Effector memory CD8-positive, alpha-beta T cell (primary cell): ENCODE measurements around the gene WNK2.
A peak's percentile ranks its signal among the peaks of the same experiment; 100 is the strongest.

ENCODE experiments used
- ATAC-seq: fragments of 150-1000 bp; cut with Tn5 transposase; replicated peaks from 2 replicates; pipeline ENCODE4 v1.10.0; 2021; ENCODE audit warnings: mild to moderate bottlenecking, moderate library complexity
- DNase-seq, 3 experiments: peaks; one replicate each; pipeline ENCODE4 v3.0.0; 2021
- H3K27ac Mint-ChIP-seq, 2 donors: one replicate each; pipeline ENCODE4 v1.8.0; 2022; ENCODE audit warnings: mild to moderate bottlenecking in 2 of 2, mixed read lengths in 2 of 2, moderate library complexity in 2 of 2
- H3K27me3 Mint-ChIP-seq, 2 donors: one replicate each; pipeline ENCODE4 v1.8.0; 2022; ENCODE audit warnings: mixed read lengths in 2 of 2
- H3K36me3 Mint-ChIP-seq: one replicate; pipeline ENCODE4 v1.8.0; 2022; ENCODE audit warnings: mild to moderate bottlenecking, moderate library complexity, mixed read lengths; ENCODE audit not compliant: insufficient read depth
- H3K4me1 Mint-ChIP-seq, 2 donors: one replicate each; pipeline ENCODE4 v1.8.0; 2022; ENCODE audit warnings: low read depth in 2 of 2, mixed read lengths in 2 of 2
- H3K4me3 Mint-ChIP-seq, 2 donors: one replicate each; pipeline ENCODE4 v1.8.0; 2022; ENCODE audit warnings: mild to moderate bottlenecking in 2 of 2, mixed read lengths in 2 of 2, moderate library complexity in 2 of 2
- H3K9me3 Mint-ChIP-seq, 2 donors: one replicate each; pipeline ENCODE4 v1.8.0; 2022; ENCODE audit warnings: mixed read lengths in 2 of 2

Gene WNK2

GRCh38 chr9:93212409-93212808 lies 28.5 kb downstream of the WNK2 start:
- DNase-seq (no peak), ATAC-seq (no peak)
- no peaks in the 10 kb centered on the region for H3K36me3 Mint-ChIP-seq
- no peak overlapping the region for H3K27ac Mint-ChIP-seq
- H3K9me3 Mint-ChIP-seq = peaks cover 2 to 8% of the 10 kb centered on the region in 2 donors
- peaks cover 0 to 8% of the 10 kb centered on the region in 2 donors for H3K27me3 Mint-ChIP-seq
- H3K4me1 Mint-ChIP-seq = peaks cover 0 to 2% of the 10 kb centered on the region in 2 donors
- no peak overlapping the region for H3K4me3 Mint-ChIP-seq

- Mint-ChIP-seq H3K36me3 (no peaks in the 10 kb centered on the region), H3K27me3 (peaks cover 0 to 8% of the 10 kb centered on the region in 2 donors), H3K27ac (no peak overlapping the region), H3K4me3 (no peak overlapping the region), H3K9me3 (peaks cover 2 to 8% of the 10 kb centered on the region in 2 donors), H3K4me1 (no peaks in the 10 kb centered on the region)
- DNase-seq = no peak
- no peak for ATAC-seq
Measured at GRCh38 chr9:93216073-93216365, 32.1 kb downstream of the WNK2 start.

DNA sequence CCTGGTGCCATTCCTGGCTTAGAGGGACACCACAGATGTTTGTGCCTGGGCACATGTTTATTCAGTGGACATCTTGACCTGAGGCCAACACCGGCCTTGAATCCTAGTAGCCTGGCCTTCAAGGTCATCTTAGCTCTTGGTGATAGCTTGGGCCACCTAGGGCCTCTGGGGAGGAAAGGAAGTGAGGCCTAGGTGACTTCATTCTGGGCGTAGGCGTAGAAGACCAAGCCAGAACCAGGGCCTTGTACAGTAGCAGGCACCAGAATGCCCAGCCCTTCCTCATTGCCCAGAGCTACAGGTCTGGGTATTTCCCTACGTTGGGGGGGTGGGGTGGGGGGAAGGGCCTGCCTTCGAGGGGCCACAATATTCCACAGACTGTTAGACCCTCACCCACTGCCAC lies 33.8 kb downstream of the WNK2 start:
- peaks cover 4 to 12% of the 10 kb centered on the region in 2 donors for H3K27me3 Mint-ChIP-seq
- peaks cover 2 to 8% of the 10 kb centered on the region in 2 donors for H3K9me3 Mint-ChIP-seq
- no peaks in the 10 kb centered on the region for H3K4me1 Mint-ChIP-seq
- ATAC-seq (no peak), DNase-seq (no peak)
- H3K27ac Mint-ChIP-seq = no peak overlapping the region
- no peak overlapping the region for H3K4me3 Mint-ChIP-seq
- H3K36me3 Mint-ChIP-seq = no peaks in the 10 kb centered on the region

DNA sequence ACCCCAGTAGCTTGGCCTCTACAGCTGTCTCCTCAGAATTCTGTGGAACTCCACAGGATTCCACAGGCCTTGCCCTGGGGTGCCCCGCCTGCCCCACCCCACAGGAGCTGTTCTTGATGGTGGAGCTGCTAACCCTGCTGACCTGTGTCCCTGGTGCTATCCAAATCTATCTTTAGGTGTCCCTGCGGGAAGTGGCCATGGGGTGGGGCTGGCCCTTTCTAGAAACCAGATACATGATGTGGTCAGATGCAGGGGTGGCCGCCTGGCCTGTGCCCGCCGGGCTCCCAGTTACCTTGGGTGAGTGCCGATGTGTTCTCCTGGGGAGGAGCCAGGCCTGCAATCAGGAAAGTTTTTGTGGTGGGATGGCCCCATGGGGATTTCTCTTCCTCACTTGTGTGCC lies 34.2 kb downstream of the WNK2 start:
- DNase-seq (no peak), ATAC-seq (no peak)
- Mint-ChIP-seq H3K36me3 (no peaks in the 10 kb centered on the region), H3K4me1 (no peaks in the 10 kb centered on the region), H3K4me3 (no peak overlapping the region), H3K27ac (no peak overlapping the region), H3K9me3 (peaks cover 2 to 8% of the 10 kb centered on the region in 2 donors), H3K27me3 (peaks cover 8 to 13% of the 10 kb centered on the region in 2 donors)

- no peaks in the 10 kb centered on the region for H3K4me1 Mint-ChIP-seq
- peaks cover 2 to 8% of the 10 kb centered on the region in 2 donors for H3K9me3 Mint-ChIP-seq
- H3K27me3 Mint-ChIP-seq = peaks cover 13 to 15% of the 10 kb centered on the region in 2 donors
- H3K27ac Mint-ChIP-seq = no peak overlapping the region
- ATAC-seq = no peak
- H3K36me3 Mint-ChIP-seq = no peaks in the 10 kb centered on the region
- DNase-seq = no peak
- no peak overlapping the region for H3K4me3 Mint-ChIP-seq
Measured at GRCh38 chr9:93218671-93219420, 34.9 kb downstream of the WNK2 start.

DNA sequence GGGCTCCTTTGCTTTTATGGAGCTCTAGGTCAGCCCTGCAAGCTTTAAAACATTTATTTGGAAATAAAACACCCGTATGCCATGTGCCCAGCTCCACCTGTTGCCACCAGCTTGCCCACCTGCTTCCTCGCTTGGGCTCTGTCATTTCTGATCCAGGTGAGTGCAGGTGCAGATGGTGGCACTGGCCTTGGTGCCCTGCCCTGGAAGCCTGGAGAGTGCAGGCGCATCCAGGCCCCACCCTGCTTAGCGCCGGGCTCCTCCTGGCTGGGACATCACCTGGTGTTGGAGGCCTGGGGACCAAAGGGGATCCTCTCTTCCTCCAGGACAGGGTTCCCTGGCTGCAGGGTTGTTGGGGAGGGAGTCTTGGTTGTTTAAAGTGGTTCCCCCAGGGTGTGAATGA lies 35.8 kb downstream of the WNK2 start:
- Mint-ChIP-seq H3K4me1 (no peaks in the 10 kb centered on the region), H3K9me3 (peaks cover 2 to 8% of the 10 kb centered on the region in 2 donors), H3K4me3 (no peak overlapping the region), H3K27me3 (peaks cover 13 to 23% of the 10 kb centered on the region in 2 donors), H3K27ac (no peak overlapping the region), H3K36me3 (no peaks in the 10 kb centered on the region)
- ATAC-seq (no peak), DNase-seq (no peak)

GRCh38 chr9:93220627-93221026 lies 36.7 kb downstream of the WNK2 start:
- Mint-ChIP-seq H3K27me3 (peaks cover 10 to 23% of the 10 kb centered on the region in 2 donors), H3K27ac (peak overlapping the region in 1 of 2 donors; percentile 69), H3K4me1 (peaks cover 0 to 1% of the 10 kb centered on the region in 2 donors), H3K4me3 (no peak overlapping the region), H3K9me3 (peaks cover 2 to 5% of the 10 kb centered on the region in 2 donors), H3K36me3 (no peaks in the 10 kb centered on the region)
- no peak for ATAC-seq
- DNase-seq = no peak

- ATAC-seq (no peak), DNase-seq (no peak)
- peaks cover 0 to under 1% of the 10 kb centered on the region in 2 donors for H3K9me3 Mint-ChIP-seq
- peaks cover 6 to 23% of the 10 kb centered on the region in 2 donors for H3K27me3 Mint-ChIP-seq
- H3K4me3 Mint-ChIP-seq = no peak overlapping the region
- H3K36me3 Mint-ChIP-seq = no peaks in the 10 kb centered on the region
- H3K27ac Mint-ChIP-seq = no peak overlapping the region
- H3K4me1 Mint-ChIP-seq = peaks cover 0 to 2% of the 10 kb centered on the region in 2 donors
Measured at GRCh38 chr9:93221044-93221443, 37.1 kb downstream of the WNK2 start.

DNA sequence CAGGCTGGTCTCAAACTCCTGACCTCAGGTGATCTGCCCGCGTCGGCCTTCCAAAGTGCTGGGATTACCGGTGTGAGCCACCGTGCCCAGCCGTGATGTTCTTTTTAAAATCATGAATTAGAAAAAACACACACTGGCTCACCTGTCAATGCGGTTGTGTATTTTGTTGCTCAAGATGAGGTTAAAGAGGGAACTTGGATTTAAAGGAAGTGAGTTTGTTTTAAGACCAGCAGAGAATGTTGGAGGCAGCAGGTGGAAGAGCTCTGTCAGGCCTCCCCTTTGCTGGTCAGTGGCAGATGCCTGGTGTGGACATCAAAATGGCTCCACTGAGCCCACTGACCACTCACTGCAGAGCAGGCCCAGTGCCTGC lies 38.9 kb downstream of the WNK2 start:
- Mint-ChIP-seq H3K4me1 (peaks cover 0 to 2% of the 10 kb centered on the region in 2 donors), H3K9me3 (no peaks in the 10 kb centered on the region), H3K27ac (no peak overlapping the region), H3K4me3 (no peak overlapping the region), H3K27me3 (peaks cover 6 to 26% of the 10 kb centered on the region in 2 donors), H3K36me3 (no peaks in the 10 kb centered on the region)
- ATAC-seq (no peak), DNase-seq (no peak)

DNA sequence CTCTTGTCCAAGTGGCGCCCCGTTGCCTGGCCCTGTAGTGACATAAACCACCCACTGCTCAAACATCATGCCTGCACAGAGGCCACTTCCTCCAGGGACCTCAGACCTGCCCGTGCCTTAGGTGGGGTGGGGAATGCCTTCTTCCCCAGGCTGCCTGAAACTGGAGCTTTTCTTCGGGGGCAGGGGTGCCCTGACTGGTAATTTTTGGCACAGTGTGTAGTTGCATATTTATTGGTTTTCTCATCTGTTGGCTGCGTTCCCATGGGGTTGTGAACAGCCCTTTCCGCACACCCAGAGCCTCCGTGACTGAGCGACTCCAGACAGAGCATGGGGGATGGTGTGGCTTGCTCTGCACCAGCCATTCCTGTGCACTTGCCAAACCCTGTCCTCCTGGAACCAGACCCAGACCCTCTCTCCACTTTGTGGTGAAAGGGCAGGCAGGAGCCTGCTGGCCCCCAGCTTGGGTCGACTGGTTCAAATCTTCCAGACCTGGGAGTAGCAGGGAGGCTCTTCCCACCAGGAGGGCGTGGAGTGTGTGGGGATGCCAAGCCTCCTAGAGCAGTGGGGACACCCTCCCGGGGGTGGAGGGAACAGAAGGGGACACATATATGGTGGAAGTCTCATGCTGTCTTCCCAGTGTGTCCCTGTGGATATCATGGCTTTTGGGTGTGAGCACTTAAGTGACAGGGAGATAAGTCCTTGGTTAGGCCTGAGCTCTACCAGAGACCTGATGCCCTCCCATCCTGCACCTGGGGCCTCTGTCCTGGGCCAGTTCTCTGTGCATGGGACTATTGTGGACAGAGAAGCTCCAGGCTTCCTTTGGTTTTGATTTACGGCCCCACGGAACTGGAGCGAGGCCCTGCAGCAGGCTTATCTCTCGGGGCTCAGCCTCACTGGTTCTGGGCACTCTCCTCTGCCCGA lies 39.6 kb downstream of the WNK2 start:
- DNase-seq (no peak), ATAC-seq (no peak)
- H3K27me3 Mint-ChIP-seq = peaks cover 11 to 33% of the 10 kb centered on the region in 2 donors
- no peak overlapping the region for H3K4me3 Mint-ChIP-seq
- peaks cover 0 to 2% of the 10 kb centered on the region in 2 donors for H3K4me1 Mint-ChIP-seq
- no peaks in the 10 kb centered on the region for H3K36me3 Mint-ChIP-seq
- no peaks in the 10 kb centered on the region for H3K9me3 Mint-ChIP-seq
- no peak overlapping the region for H3K27ac Mint-ChIP-seq

DNA sequence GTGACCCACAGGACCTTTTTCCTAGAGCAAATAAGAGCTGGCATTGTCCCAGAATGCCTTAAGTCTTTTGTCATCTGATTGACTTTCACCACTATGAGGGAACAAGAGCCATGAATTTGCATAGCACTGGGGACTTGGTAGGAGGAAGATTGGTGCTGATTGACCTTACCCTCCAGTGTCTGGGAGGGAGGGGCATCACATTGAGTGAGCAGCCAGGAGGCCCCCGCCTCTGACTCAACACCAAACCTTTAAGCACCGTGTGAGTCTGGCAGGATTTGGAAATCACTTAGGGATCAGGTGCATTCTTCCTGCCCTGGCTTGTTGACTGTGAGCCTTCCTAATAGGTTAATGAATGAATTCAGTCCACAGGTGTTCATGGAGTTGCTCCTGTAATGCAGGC lies 40.7 kb downstream of the WNK2 start:
- Mint-ChIP-seq H3K4me3 (no peak overlapping the region), H3K27me3 (peaks cover 18 to 43% of the 10 kb centered on the region in 2 donors), H3K4me1 (peaks cover 0 to 2% of the 10 kb centered on the region in 2 donors), H3K9me3 (no peaks in the 10 kb centered on the region), H3K27ac (no peak overlapping the region), H3K36me3 (no peaks in the 10 kb centered on the region)
- no peak for DNase-seq
- ATAC-seq = no peak

DNA sequence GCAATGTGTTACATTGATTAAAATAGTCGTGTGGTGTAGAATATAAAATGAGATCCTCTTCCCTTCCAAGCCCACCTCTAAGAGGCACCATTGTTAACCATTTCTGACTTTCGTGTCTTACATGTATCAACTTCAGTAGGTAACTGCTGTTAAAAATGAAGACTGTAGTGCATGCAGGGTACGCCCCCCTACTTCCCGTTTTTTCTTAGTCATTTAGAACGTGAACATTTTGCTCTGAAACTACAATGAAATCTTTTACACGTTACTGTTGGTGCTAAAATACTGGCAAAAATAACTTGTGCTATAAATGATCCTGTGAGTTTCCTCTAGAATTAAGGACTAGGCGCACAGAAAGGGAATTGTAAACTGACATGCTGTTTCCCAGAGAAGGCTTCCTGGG lies 41.5 kb downstream of the WNK2 start:
- Mint-ChIP-seq H3K4me1 (peaks cover 0 to 6% of the 10 kb centered on the region in 2 donors), H3K27me3 (peaks cover 24 to 52% of the 10 kb centered on the region in 2 donors), H3K36me3 (no peaks in the 10 kb centered on the region), H3K4me3 (no peak overlapping the region), H3K9me3 (no peaks in the 10 kb centered on the region), H3K27ac (no peak overlapping the region)
- no peak for ATAC-seq
- DNase-seq = no peak

DNA sequence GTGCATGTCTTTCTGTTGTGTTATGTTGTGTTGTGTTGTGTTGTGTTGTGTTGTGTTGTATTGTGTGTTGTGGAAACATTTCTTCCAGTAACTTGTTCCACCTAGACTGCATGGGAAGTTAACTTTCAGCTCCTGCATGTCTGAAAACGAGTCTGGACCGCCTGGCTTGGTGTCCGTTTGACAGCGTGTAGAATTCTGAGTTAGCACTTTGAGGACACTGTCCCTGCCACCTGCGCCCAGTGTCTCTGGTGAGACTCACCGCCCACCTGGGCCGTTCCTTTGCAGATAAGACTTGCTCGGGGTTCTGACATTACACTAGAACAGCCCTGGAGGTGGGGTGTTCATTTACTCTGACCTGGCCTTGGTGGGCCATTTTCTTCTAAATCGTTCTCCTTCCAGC lies 42.0 kb downstream of the WNK2 start:
- no peaks in the 10 kb centered on the region for H3K9me3 Mint-ChIP-seq
- no peaks in the 10 kb centered on the region for H3K36me3 Mint-ChIP-seq
- H3K4me1 Mint-ChIP-seq = peaks cover 0 to 6% of the 10 kb centered on the region in 2 donors
- no peak overlapping the region for H3K27ac Mint-ChIP-seq
- peaks cover 24 to 53% of the 10 kb centered on the region in 2 donors for H3K27me3 Mint-ChIP-seq
- ATAC-seq (no peak), DNase-seq (no peak)
- H3K4me3 Mint-ChIP-seq = no peak overlapping the region

- DNase-seq (no peak), ATAC-seq (no peak)
- Mint-ChIP-seq H3K27me3 (peaks cover 32 to 62% of the 10 kb centered on the region in 2 donors), H3K9me3 (no peaks in the 10 kb centered on the region), H3K4me3 (no peak overlapping the region), H3K4me1 (peaks cover 0 to 9% of the 10 kb centered on the region in 2 donors), H3K27ac (no peak overlapping the region), H3K36me3 (peaks cover 2% of the 10 kb centered on the region)
Measured at GRCh38 chr9:93226819-93227218, 42.9 kb downstream of the WNK2 start.
